Adipose tissue (tissue), 3 donors: Measurements from ENCODE around the gene CMPK2. TPM values are rescaled to one million over a fixed set of nuclear protein-coding genes. Genes with fewer than 3 reads are reported as not detected.
"Not testable (repeated sequence)": the region's sequence is repeated elsewhere in the genome, so short reads cannot be mapped to it uniquely, and the experiment has no call there.

ENCODE experiments used
- H3K27ac ChIP-seq: one replicate; pipeline ENCODE4 v1.5.1; 2013; ENCODE audit warnings: low read depth, low read length
- WGBS, 3 donors: extraction: QIAGEN DNeasy Blood & Tissue Kit; methylation state at CpG; one replicate each; pipeline ENCODE4 v1.1.7; 2013; 5-methylcytosine and 5-hydroxymethylcytosine counted together
- polyA plus RNA-seq, 3 donors: library from polyadenylated mRNA; stranded (reverse); fragments of 200-250 nt; gene quantifications; one replicate each; pipeline ENCODE4 v1.2.3, GENCODE V29; 2013
- donor health status: healthy with polysubstance abuse.
- donor health status: Bipolar disorder and iron deficiency.
- donor health status: healthy.

CMPK2 gene
- polyA plus RNA-seq, 3 donors: 2.6 to 4.2 (median 3.5) TPM

DNA sequence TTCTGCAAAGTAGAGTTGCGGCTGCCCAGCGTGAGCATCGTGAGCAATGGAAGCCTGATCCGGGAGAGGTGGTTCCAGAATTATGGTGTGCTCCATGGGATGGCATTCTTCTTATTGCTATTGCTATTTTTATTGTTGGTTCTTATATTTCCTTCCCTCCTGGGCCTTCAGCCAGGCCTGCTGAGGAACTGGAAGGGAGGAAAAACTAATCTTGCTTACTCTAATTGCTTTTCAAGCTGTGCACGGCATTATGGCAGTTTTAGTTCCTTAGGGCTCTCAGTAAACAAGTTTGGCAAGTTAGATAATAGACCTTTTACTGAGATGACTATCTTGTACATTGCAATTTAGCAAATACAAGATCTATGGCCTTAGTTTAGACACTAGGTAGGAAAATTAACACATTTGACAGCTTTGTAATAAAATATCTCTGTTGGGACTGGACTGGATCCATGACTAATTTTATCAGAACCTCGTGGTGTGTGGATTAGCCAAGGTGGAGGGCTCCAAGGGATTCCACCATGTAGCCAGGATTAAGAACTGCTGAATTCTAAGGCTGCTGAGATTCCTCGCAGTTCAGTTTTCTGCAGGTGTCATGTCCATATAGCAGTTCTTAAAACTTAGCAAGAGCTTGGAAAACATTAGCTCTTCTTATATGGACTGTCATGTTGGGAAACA is 17.9 kb upstream of the CMPK2 start:
- H3K27ac ChIP-seq: no peak overlapping the region
- 61 to 72% (median 69%) methylated on average over 7 of the region's 7 CpGs for WGBS, 3 donors

DNA sequence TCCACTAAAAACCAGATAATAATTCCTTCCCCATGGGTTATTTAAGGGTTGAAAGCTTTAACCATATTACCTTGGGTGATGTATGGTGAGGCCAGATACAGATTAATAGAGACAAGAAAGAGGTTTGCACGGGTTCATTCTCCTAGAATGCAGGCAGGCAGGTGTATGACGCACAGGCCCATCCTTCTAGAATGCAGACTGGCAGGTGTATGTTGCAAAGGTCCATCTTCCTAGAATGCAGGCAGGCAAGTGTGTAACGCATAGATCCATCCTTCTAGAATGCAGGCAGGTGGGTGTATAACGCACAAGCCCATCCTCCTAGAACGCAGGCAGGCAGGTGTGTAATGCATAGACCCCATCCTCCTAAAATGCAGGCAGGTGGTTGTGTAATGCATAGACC is 15.8 kb upstream of the CMPK2 start:
- 88 to 96% (median 91%) methylated on average over 5 of the region's 5 CpGs for WGBS, 3 donors
- H3K27ac ChIP-seq: no peak overlapping the region

DNA sequence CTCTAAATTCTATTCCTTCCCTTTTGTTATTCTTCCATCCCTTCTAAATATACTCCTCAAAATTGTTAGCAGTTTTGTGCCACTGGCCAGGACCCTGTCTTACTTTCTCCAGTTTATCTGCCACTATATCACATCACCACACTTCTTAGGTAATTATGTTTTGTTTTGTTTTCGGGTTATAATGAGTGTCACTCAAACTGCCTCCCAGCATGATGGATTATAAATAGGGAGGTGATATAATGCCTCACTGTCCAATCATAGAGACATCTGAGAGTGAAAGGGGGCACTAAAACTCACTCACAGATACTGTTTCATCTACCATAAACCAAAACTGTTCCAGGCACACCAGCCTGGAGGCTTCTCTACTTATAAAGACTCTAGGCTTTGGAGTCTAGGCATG is 15.3 kb upstream of the CMPK2 start:
- 71 to 86% (median 74%) methylated on average over 1 of the region's 1 CpG for WGBS, 3 donors
- H3K27ac ChIP-seq: no peak overlapping the region

DNA sequence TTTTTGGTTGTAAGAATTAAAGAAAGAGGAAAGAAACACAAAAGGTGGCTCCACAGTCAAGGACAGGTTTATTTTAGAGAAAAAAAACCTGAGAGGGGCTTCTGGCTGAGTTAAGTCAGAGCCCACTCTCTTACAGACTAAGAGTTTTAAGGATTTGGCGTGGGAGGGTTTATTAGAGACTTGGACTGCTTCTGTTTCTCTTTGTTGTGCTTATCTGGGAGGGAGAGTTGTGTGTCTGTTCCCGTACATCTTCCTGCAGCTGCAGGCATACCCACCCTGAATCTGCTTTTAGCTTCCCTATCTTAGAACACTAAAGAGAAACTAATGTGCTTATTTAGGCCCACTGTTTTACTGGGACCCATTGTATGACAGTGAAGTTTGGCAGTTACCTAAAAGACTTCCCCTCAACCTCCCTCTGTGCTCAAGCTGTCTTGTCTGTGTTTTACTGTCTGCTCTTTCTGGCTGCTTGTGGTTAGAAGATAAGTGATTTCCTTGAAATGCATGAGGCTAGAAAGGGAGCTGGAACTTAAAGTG is 14.6 kb upstream of the CMPK2 start:
- no peak overlapping the region for H3K27ac ChIP-seq
- 52 to 79% (median 52%) methylated on average over 2 of the region's 2 CpGs for WGBS, 3 donors

DNA sequence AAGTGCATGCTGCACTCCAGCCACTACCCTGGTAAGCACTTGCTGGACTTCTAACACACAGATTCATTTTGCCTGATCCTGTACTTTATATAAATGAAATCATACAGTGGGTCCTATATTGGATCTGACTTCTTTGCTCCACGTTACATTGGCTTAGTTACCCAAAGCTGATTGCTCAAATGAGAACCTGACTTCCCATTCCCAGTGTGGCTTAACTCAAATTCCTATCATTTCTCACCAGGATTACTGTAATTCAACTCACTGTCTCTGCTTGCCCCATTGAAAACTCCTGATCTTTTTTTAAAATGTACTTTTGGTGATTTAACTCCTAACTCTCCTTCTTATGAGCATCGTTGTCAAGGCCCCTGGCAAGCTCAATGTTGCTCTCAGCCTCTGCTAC is 13.3 kb upstream of the CMPK2 start:
- H3K27ac ChIP-seq: no peak overlapping the region
- 67 to 75% (median 75%) methylated on average over 2 of the region's 2 CpGs for WGBS, 3 donors

DNA sequence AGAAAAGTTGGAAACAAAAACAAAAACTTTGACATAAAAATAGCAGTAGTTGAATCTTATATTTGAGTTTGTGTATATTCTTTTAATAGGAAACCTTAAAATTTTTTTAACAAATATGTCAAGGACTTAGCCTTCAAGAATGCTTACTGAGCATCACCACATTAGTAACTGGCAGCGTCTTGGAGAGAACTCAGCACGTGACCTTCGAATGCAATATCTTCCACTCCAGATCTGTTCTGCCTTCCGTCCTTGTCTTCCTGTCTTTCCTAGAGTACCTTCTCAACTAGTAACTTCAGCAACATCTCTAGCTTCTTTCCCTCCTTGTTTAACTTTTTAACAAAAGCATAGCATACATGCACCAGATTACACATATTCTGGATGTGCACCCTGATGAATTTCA is 12.8 kb upstream of the CMPK2 start:
- 37 to 70% (median 54%) methylated on average over 4 of the region's 4 CpGs for WGBS, 3 donors

DNA sequence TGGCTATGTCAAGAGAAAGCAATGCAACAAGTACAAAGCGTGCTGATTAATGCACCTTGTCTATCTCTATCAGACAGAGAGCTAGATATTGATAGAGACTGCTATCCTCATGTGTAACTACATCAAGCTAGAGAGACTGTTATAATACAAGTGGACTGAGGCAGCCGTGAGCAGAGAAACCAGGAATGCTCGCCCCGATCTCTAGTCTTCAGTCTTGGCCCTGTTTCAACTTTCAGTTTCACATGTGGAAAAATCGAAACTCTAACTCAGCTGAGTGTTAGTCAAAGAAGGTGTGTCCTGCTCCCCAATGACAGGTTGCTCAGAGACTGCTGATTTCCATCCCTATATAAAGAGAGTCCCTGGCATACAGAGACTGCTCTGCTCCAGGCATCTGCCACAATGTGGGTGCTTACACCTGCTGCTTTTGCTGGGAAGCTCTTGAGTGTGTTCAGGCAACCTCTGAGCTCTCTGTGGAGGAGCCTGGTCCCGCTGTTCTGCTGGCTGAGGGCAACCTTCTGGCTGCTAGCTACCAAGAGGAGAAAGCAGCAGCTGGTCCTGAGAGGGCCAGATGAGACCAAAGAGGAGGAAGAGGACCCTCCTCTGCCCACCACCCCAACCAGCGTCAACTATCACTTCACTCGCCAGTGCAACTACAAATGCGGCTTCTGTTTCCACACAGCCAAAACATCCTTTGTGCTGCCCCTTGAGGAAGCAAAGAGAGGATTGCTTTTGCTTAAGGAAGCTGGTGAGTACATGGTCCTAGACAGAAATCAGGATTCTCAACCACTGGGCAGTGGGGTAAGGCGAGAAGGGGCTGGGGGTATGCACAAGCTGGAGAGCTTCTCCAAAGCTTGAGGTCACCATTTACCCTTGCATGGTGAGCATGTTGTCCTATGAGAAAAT is 11.9 kb upstream of the CMPK2 start, which contains the start of gene RSAD2:
TSS of gene RSAD2 (plus strand) at position 376 of the 903 bp plus-strand sequence. CDS start at position 400, 24 bp downstream.
- no peak within 1 kb of the TSS for H3K27ac ChIP-seq
- 12 to 18% (median 16%) methylated on average over 10 of the region's 10 CpGs for WGBS, 3 donors

More for the DNA sequence above, 12.8 kb upstream of the CMPK2 start:
- H3K27ac ChIP-seq: no peak overlapping the region

DNA sequence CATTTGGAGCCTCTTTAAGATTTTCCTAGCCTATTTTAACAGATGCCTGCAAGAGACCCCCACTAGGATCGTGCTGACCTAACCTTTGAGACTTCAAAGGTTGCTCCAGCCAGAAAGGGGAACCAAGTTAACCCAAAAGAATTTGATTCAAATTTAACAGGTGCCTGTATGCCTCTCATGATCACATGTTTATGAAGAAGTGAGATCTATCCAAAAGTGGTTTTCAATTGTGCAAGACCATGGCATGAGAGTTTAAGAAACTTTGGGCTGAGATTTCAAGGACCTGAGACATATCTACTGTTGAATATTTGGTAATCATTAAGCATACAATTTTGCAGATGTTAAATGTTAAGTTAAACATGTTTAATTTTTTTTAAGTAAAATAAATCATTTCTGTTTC is 10.6 kb upstream of the CMPK2 start:
- no peak overlapping the region for H3K27ac ChIP-seq
- 61 to 87% (median 71%) methylated on average over 1 of the region's 1 CpG for WGBS, 3 donors

DNA sequence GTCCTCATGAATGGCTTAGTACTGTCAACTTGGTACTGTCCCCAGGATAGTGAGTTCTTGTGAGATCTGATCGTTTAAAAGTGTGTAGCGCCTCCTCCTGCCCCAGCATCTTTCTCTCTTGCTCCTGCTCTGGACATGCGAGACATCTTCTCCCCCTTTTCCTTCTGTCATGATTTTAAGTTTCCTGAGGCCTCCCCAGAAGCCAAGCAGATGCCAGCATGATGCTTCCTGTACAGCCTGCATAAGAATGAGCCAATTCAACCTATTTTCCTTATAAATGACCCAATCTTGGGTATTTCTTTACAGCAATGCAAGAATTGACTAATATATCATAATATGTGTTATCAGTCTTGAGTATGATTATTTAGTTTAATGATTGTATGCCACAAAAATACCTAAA is 8.3 kb upstream of the CMPK2 start:
- 96 to 98% (median 97%) methylated on average over 3 of the region's 3 CpGs for WGBS, 3 donors
- no peak overlapping the region for H3K27ac ChIP-seq

DNA sequence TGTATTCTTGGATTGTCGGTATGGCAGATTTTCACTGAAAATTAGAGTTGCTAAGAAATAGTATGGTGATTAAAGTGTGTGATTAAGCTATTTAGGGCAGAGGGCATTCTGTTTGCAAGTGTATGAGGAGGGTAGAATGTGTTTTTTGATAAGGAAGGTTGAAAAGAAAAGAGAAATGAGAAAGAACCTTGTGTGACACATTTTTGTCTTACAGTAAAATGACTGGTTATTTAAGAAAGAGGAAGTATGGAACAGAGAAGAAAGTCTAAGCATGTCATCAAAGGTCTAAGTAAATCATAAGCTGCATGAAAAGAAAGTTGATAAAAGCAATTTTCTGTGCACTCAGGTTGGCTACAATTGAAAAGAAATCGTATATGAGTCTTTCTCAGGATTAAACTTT is 6.7 kb upstream of the CMPK2 start:
- H3K27ac ChIP-seq: no peak overlapping the region
- 76 to 92% (median 79%) methylated on average over 2 of the region's 2 CpGs for WGBS, 3 donors

DNA sequence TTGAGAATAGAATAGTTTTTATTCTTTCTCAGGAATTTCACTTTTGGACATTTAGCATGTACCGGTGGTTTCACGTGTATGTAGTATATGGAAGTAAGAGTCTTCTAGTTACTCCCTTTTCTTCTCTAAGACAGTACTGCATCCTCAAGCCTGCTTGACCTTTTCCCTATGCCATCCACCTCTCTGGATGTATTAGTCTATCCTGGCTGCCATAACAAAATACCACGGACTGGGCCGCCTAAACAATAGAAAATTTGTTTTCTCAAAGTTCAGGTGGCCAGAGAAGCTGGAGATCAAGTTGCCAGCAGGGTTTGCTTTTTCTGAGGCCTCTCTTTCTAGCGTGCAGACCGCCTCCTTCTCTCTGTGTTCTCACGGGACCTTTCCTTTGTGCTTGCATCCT is 1.3 kb upstream of the CMPK2 start:
- WGBS, 3 donors: 79 to 84% (median 81%) methylated on average over 7 of the region's 7 CpGs

DNA sequence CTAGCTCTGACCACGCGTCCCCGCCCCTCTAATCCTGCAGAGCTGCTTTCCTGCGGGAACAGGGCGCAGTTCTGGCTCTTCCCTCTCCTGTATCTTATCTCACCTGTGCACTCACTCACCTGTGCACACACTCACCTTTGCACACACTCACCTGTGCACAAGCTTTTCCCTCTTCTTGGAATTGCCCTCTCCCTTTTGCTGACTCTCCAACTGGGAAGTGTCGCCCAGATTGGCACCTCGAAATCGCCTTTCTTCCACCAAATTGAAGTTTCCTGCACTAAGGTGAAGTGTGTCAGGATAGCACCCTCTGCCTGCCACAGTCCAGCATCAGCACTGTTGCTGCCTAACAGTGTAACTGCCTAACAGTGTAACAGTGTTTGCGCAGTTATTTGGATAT is 566 bp upstream of the CMPK2 start:
- 3 to 8% (median 6%) methylated on average over 9 of the region's 9 CpGs for WGBS, 3 donors
- no peak overlapping the region for H3K27ac ChIP-seq

More for the DNA sequence above, 1.3 kb upstream of the CMPK2 start:
- no peak overlapping the region for H3K27ac ChIP-seq

DNA sequence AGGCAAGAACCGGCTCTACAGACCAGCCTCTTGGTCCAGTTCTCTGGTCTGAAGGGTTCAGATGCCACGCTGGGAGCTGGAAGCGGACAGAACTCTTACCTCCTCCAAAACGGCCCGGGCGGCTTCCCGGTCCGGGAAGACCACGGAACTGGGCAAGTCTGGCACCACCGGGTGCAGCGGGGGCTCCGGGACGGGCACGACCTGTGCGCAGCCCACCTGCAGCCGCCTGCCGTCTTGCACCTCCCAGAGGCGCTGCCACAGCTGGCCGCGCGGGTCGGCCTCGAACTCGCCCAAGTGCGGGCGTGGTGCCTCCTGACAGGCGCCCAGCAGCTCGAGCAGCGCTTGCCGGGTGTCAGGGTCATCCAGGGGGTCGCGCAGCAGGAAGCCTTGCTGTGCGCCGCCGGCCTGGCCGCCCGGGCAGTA is 773 bp downstream of the CMPK2 start:
- H3K27ac ChIP-seq: no peak overlapping the region
- WGBS, 3 donors: 5 to 6% (median 5%) methylated on average over 37 of the region's 37 CpGs

DNA sequence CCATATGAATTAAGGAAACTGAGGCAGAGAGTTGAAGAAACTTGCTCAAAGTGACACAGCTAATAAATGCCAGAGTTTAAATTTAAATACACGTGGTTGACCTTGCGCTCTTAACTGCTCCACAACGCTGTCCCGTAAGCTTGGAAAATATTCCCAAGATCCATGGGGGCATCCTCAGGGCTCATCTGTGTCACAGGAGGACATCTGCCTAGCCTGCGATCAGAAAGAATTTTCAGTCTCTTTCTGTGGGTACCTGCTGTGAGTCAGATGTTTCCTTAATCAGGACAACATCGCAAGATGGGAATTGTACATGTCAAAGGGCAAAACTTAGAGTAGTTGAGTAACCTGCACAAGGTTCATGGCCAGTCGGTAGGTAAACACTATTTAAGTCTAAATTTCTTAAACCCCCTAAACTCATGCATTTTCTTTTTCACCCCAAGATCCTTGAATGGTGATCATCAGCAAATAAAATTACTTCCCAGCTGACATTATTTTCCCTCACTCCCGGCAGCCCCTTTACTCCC is 1.4 kb downstream of the CMPK2 start:
- no peak overlapping the region for H3K27ac ChIP-seq
- WGBS, 3 donors: 58 to 63% (median 61%) methylated on average over 8 of the region's 8 CpGs

DNA sequence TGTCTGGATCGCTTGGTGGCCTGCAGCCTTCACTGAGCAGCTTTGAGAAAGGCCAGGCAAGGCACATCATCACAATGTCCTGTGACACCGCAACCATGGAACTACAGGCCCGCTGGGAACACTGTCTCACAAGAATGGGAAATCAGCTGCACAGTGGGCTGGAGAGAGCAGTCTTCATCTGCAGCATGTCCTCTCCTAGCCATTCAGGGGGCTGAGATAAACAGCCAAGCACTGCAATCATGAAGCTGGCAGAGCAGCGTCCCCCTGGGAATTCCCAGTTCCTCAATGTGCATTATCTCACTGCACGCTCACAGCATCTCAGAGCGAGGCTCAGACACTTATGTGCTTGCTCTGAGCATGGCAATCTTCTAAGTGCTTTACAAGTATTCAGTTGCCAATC is 1.9 kb downstream of the CMPK2 start:
- 72 to 84% (median 76%) methylated on average over 6 of the region's 6 CpGs for WGBS, 3 donors

DNA sequence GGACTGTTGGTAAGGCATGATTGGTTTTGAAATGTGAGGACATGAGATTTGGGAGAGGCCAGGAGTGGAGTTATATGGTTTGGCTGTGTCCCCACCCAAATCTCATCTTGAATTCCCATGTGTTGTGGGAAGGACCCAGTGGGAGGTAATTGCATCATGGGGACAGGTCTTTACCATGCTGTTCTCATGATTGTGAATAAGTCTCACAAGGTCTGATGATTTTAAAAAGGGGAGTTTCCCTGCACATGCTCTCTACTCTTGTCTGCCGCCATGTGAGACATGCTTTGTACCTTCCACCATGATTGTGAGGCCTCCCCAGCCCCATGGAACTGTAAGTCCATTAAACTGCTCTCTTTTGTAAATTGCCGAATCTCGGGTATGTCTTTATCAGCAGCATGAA is 5.4 kb downstream of the CMPK2 start:
- H3K27ac ChIP-seq: no peak overlapping the region
- WGBS, 3 donors: 97 to 100% (median 99%) methylated on average over 3 of the region's 3 CpGs

More for the DNA sequence above, 1.9 kb downstream of the CMPK2 start:
- no peak overlapping the region for H3K27ac ChIP-seq

DNA sequence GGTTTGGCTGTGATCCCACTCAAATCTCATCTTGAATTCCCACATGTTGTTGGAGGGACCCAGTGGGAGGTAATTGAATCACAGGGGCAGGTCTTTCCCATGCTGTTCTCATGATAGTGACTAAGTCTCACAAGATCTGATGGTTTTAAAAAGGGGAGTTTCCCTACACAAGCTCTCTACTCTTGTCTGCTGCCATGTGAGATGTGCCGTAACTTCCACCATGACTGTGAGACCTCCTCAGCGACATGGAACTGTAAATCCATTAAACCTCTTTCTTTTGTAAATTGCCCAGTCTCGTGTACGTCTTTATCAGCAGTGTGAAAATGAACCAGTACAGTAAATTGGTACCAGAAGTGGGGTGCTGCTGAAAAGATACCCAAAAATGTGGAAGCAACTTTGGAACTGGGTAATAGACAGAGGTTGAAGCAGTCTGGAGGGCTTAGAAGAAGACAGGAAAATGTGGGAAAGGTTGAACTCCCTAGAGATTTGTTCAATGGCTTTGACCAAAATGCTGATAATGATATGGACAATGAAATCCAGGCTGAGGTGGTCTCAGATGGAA is 7.2 kb downstream of the CMPK2 start:
- WGBS, 3 donors: 97 to 98% (median 97%) methylated on average over 4 of the region's 4 CpGs
- not testable (repeated sequence) for H3K27ac ChIP-seq

DNA sequence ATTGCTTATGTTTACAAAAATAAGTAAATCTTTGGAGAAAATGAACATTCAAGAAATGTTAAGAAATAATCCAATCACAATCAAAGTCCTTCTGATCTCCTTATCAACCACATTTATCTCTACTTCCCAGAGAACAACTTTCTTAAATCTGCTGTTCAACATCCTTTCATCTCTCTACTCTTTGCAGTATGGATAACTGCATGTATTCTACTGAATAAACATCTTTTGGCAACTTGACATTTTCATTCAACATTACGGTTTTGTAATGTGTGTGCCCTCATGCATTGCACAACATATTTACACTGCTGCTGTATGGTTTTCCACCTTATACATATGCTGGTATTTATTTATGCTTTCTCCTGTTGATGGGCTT is 9.2 kb downstream of the CMPK2 start:
- no peak overlapping the region for H3K27ac ChIP-seq
- 53 to 88% (median 73%) methylated on average over 1 of the region's 1 CpG for WGBS, 3 donors
